HEK293 (cell line): ENCODE measurements around the gene CDC34.

ENCODE experiments used
- CTCF ChIA-PET: fragments of 350-600 bp; formaldehyde crosslinking; extraction: SDS; loops from one replicate; lab custom pipeline; 2021; ENCODE audit warnings: antibody characterized with exemption; lab: Yijun Ruan, JAX
- POLR2A ChIA-PET: fragments of 300-600 bp; formaldehyde crosslinking; extraction: SDS; loops from one replicate; lab custom pipeline; 2020; ENCODE audit warnings: antibody characterized with exemption, inconsistent platforms; lab: Yijun Ruan, JAX
- H3K27ac ChIP-seq: fragments of 200-500 bp; sonication (Bioruptor generic); 2 replicates; pipeline ENCODE4 v1.5.1; 2014; ENCODE audit warnings: low read depth, low read length, control low read depth, inconsistent platforms; ENCODE audit errors: extremely low read depth
- H3K36me3 ChIP-seq, 2 experiments: fragments of 200-500 bp in 1 of 2; sonication (Bioruptor generic) in 1 of 2; 1 replicate in 1 of 2; 2 replicates in 1 of 2; pipeline ENCODE4 v1.5.1; 2014 to 2017; ENCODE audit warnings: inconsistent platforms in 2 of 2, low read length in 2 of 2; ENCODE audit not compliant: control insufficient read depth in 2 of 2, insufficient read depth in 1 of 2
- H3K4me1 ChIP-seq: fragments of 200-500 bp; sonication (Bioruptor generic); 2 replicates; pipeline ENCODE4 v1.5.1; 2014; ENCODE audit warnings: mild to moderate bottlenecking, low read length, inconsistent platforms; ENCODE audit not compliant: control insufficient read depth, insufficient read depth
- H3K4me3 ChIP-seq: 2 replicates; pipeline ENCODE4 v1.5.1; 2011; ENCODE audit warnings: low read depth, mild to moderate bottlenecking, control low read depth, low read length, moderate library complexity
- H3K9me3 ChIP-seq: fragments of 200-500 bp; sonication (Bioruptor generic); 2 replicates; pipeline ENCODE4 v1.5.1; 2014; ENCODE audit warnings: low read depth, low read length, inconsistent platforms; ENCODE audit not compliant: control insufficient read depth, insufficient read depth
- BCL6B ChIP-seq: fragments of 450-650 bp; formaldehyde crosslinking; IDR thresholded peaks from 2 replicates; pipeline ENCODE4 v1.5.1; 2017; ENCODE audit warnings: missing biosample characterization, missing genetic modification characterization
- GLIS1 ChIP-seq: fragments of 450-650 bp; formaldehyde crosslinking; IDR thresholded peaks from 2 replicates; pipeline ENCODE4 v1.5.1; 2016; ENCODE audit warnings: missing biosample characterization, missing genetic modification characterization
- HOXD13 ChIP-seq: sonication (generic); formaldehyde crosslinking; IDR thresholded peaks from 2 replicates; pipeline ENCODE4 v1.8.0; 2022; ENCODE audit warnings: missing genetic modification reagents, borderline replicate concordance
- KLF1 ChIP-seq: fragments of 450-650 bp; formaldehyde crosslinking; IDR thresholded peaks from 2 replicates; pipeline ENCODE4 v1.5.1; 2016; ENCODE audit warnings: missing biosample characterization, missing genetic modification characterization
- MZF1 ChIP-seq: fragments of 450-650 bp; formaldehyde crosslinking; IDR thresholded peaks from 2 replicates; pipeline ENCODE4 v1.5.1; 2017; ENCODE audit warnings: missing biosample characterization, missing genetic modification characterization, borderline replicate concordance
- PRDM6 ChIP-seq: fragments of 450-650 bp; formaldehyde crosslinking; IDR thresholded peaks from 2 replicates; pipeline ENCODE4 v1.5.1; 2017; ENCODE audit warnings: missing biosample characterization, missing genetic modification characterization
- SP2 ChIP-seq: fragments of 450-650 bp; formaldehyde crosslinking; IDR thresholded peaks from 2 replicates; pipeline ENCODE4 v1.5.1; 2016; ENCODE audit warnings: missing biosample characterization, missing genetic modification characterization
- TCF7L2 ChIP-seq: IDR thresholded peaks from 2 replicates; pipeline ENCODE4 v1.6.1; 2011; ENCODE audit warnings: low read depth, mild to moderate bottlenecking, inconsistent platforms, low read length, moderate library complexity, borderline replicate concordance
- TRIM28 ChIP-seq: IDR thresholded peaks from 2 replicates; pipeline ENCODE4 v1.6.1; 2011; ENCODE audit warnings: low read length, control low read depth, borderline replicate concordance
- WT1 ChIP-seq: fragments of 450-650 bp; formaldehyde crosslinking; IDR thresholded peaks from 2 replicates; pipeline ENCODE4 v1.5.1; 2016; ENCODE audit warnings: missing biosample characterization, missing genetic modification characterization
- ZBTB1 ChIP-seq: fragments of 450-650 bp; formaldehyde crosslinking; IDR thresholded peaks from 2 replicates; pipeline ENCODE4 v1.5.1; 2016; ENCODE audit warnings: missing biosample characterization, missing genetic modification characterization
- ZIC2 ChIP-seq: fragments of 450-650 bp; formaldehyde crosslinking; IDR thresholded peaks from 2 replicates; pipeline ENCODE4 v1.5.1; 2016; ENCODE audit warnings: missing biosample characterization, missing genetic modification characterization
- ZNF114 ChIP-seq: fragments of 450-650 bp; formaldehyde crosslinking; IDR thresholded peaks from 2 replicates; pipeline ENCODE4 v1.5.0; 2017; ENCODE audit warnings: missing biosample characterization, missing genetic modification characterization
- ZNF138 ChIP-seq: fragments of 450-650 bp; formaldehyde crosslinking; IDR thresholded peaks from 2 replicates; pipeline ENCODE4 v1.5.1; 2016; ENCODE audit warnings: missing biosample characterization, missing genetic modification characterization, borderline replicate concordance
- ZNF23 ChIP-seq: fragments of 450-650 bp; formaldehyde crosslinking; IDR thresholded peaks from 2 replicates; pipeline ENCODE4 v1.5.1; 2016; ENCODE audit warnings: missing biosample characterization, missing genetic modification characterization, borderline replicate concordance
- ZNF239 ChIP-seq: fragments of 450-650 bp; formaldehyde crosslinking; IDR thresholded peaks from 2 replicates; pipeline ENCODE4 v1.5.1; 2016; ENCODE audit warnings: missing biosample characterization, missing genetic modification characterization
- ZNF248 ChIP-seq: fragments of 450-650 bp; formaldehyde crosslinking; IDR thresholded peaks from 2 replicates; pipeline ENCODE4 v1.5.1; 2017; ENCODE audit warnings: missing biosample characterization, missing genetic modification characterization
- ZNF274 ChIP-seq, 2 experiments: fragments of 200-500 bp in 1 of 2; fragments of 450-650 bp in 1 of 2; sonication (Bioruptor generic) in 1 of 2; formaldehyde crosslinking in 1 of 2; IDR thresholded peaks; 2 replicates each; pipeline versions ENCODE4 v1.5.1 to v1.6.1; 2014 to 2016; ENCODE audit warnings: borderline replicate concordance in 1 of 2, inconsistent platforms in 1 of 2, low read length in 1 of 2, missing biosample characterization in 1 of 2, missing genetic modification characterization in 1 of 2
- ZNF416 ChIP-seq: fragments of 450-650 bp; formaldehyde crosslinking; IDR thresholded peaks from 2 replicates; pipeline ENCODE4 v1.5.1; 2016; ENCODE audit warnings: missing biosample characterization, missing genetic modification characterization
- ZNF596 ChIP-seq: fragments of 450-650 bp; IDR thresholded peaks from 2 replicates; pipeline ENCODE4 v1.5.0; 2018; ENCODE audit warnings: missing biosample characterization, mild to moderate bottlenecking, missing genetic modification characterization, moderate library complexity
- ZNF639 ChIP-seq: fragments of 450-650 bp; formaldehyde crosslinking; IDR thresholded peaks from 2 replicates; pipeline ENCODE4 v1.5.1; 2016; ENCODE audit warnings: missing biosample characterization, missing genetic modification characterization
- ZNF692 ChIP-seq: fragments of 450-650 bp; formaldehyde crosslinking; IDR thresholded peaks from 2 replicates; pipeline ENCODE4 v1.5.1; 2016; ENCODE audit warnings: missing biosample characterization, missing genetic modification characterization
- ZNF768 ChIP-seq: fragments of 450-650 bp; formaldehyde crosslinking; IDR thresholded peaks from 2 replicates; pipeline ENCODE4 v1.5.1; 2018; ENCODE audit warnings: missing biosample characterization, mild to moderate bottlenecking, missing genetic modification characterization
- ZNF776 ChIP-seq: fragments of 450-650 bp; formaldehyde crosslinking; IDR thresholded peaks from 2 replicates; pipeline ENCODE4 v1.5.0; 2017; ENCODE audit warnings: missing biosample characterization, missing genetic modification characterization, borderline replicate concordance
- ZSCAN18 ChIP-seq: fragments of 450-650 bp; formaldehyde crosslinking; IDR thresholded peaks from 2 replicates; pipeline ENCODE4 v1.5.1; 2016; ENCODE audit warnings: missing biosample characterization, missing genetic modification characterization

CDC34 gene

GRCh38 chr19:517721-518597 is 13.6 kb upstream of the CDC34 start:
- Histone ChIP-seq H3K27ac (no peak overlapping the region), H3K9me3 (no peaks in the 10 kb centered on the region), H3K4me1 (no peaks in the 10 kb centered on the region), H3K4me3 (no peak overlapping the region)
- POLR2A ChIA-PET: interaction anchor here (0.6 to 0.8 kb wide), 3 partner anchors 12 to 27 kb away, joined by 3 to 6 read pairs (median 3); no protein-coding TSS in a partner anchor
- no peak for TF ChIP-seq ZNF776 (tag by site-specific recombination)
- TF ChIP-seq ZBTB1 (tag by site-specific recombination): no peak
- TF ChIP-seq ZNF274 (IDR thresholded peaks at IDR 0.05; ENCODE audit: low read length): no peak
- TF ChIP-seq ZNF274 (tag by site-specific recombination; IDR thresholded peaks at IDR 0.05; ENCODE audit: borderline replicate concordance): no peak
- no peak for TF ChIP-seq ZNF768
- no peak for TF ChIP-seq ZNF596 (tag by site-specific recombination)
- TF ChIP-seq MZF1 (tag by site-specific recombination): no peak
- TF ChIP-seq ZNF692 (tag by site-specific recombination): no peak
- TF ChIP-seq TRIM28: no peak
- peak; percentile 87 for TF ChIP-seq KLF1 (tag by site-specific recombination)
- no peak for TF ChIP-seq ZSCAN18 (tag by site-specific recombination)
- TF ChIP-seq ZNF239 (tag by site-specific recombination): no peak
- no peak for TF ChIP-seq SP2 (tag by site-specific recombination)
- TF ChIP-seq ZNF114 (tag by site-specific recombination): no peak
- no peak for TF ChIP-seq HOXD13 (CRISPR knock-in tag)
- no peak for TF ChIP-seq TCF7L2
- TF ChIP-seq ZNF138: no peak
- TF ChIP-seq PRDM6 (tag by site-specific recombination): no peak
- TF ChIP-seq WT1: peak; percentile 75; the same call in 1 of the 2 replicates
- TF ChIP-seq ZIC2: no peak
- peak; percentile 11; the same call in 1 of the 2 replicates for TF ChIP-seq GLIS1 (tag by site-specific recombination)
- TF ChIP-seq ZNF23 (tag by site-specific recombination): no peak
- TF ChIP-seq ZNF248: no peak
- TF ChIP-seq ZNF416 (tag by site-specific recombination): no peak
- no peak for TF ChIP-seq BCL6B (tag by site-specific recombination)
- no peak for TF ChIP-seq ZNF639
- TF ChIP-seq, all 188 proteins: peak for 3
- H3K36me3 ChIP-seq: peaks cover 0 to 6% of the 10 kb centered on the region in 2 experiments; a peak in 1 of 3 replicates
- CTCF ChIA-PET: no interaction called here
